ENCODE data around the gene CERS4.

- TF ChIP-seq CTCF (IDR thresholded peaks at IDR 0.05; ENCODE audit: poor library complexity) (no peak), EZH2 (IDR thresholded peaks at IDR 0.05; ENCODE audit: borderline replicate concordance) (no peak)
These were observed 34.0 kb downstream of the CERS4 start for GRCh38 chr19:8243146-8243545.
